ENCODE results near the gene SAP30BP.

Gene SAP30BP

DNA sequence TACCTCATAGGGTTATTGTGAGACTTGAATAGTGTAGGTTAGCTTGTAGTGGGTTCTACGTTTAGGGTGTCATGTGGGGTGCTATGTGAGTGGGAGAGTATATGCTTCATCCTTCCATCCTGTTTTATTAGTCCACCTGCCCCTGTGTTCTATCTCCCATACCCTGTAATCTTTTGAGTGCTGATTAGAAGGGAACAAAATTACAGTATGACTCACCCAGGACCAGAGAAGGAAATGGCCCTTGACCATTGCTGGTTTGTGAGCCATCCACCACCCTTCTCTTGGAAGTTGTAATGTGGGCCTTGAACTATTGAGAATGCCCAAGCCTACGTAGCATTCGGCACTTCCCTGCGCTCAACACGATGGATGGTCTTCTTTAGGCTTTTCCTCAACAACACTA lies 17.1 kb downstream of the SAP30BP start:
- no peak for DNase-seq (ENCODE audit: low read depth in 2 of 3, low spot score in 1 of 3)

GRCh38 chr17:75684924-75685323 lies 17.8 kb downstream of the SAP30BP start:
- DNase-seq (ENCODE audit: low read depth in 2 of 3, low spot score in 1 of 3), result no peak

GRCh38 chr17:75685499-75685898 lies 18.4 kb downstream of the SAP30BP start:
- DNase-seq (ENCODE audit: low read depth in 2 of 3, low spot score in 1 of 3), result no peak

DNA sequence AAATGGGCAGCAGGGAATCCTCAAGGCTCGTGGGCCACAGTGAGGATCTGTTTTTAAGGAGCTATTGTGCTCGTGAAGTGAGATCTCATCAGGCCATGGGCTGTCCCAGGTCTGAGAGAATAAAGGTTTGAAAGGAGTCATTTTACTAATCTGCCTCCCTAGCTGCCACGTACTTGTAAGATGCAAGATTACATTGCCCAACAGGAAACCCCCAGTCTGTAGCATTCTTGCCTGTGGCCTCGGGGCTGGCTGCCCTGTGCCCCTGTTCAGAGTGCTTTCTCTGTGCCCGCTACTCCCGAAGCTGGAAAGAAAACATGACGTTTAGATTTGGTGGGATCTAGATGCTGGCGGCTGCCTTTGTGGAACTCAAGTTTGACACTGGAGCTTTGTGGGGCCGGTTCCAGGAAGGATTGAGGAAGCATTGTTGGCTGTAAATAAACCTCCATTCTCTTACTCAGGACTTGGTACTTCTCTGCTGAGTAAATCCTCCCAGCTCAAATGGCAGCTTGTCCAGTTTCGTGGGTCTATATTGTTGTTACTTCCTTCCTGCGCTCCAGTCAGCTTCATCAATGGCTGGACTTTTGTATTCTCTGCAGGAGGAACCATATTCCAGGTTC lies 21.2 kb downstream of the SAP30BP start:
- no peak for DNase-seq (ENCODE audit: low read depth in 2 of 3, low spot score in 1 of 3)

GRCh38 chr17:75689441-75689873 lies 22.3 kb downstream of the SAP30BP start:
- peak in 2 of 3 donors; percentile 25 to 30 for DNase-seq (ENCODE audit: low read depth in 2 of 3, low spot score in 1 of 3)

DNA sequence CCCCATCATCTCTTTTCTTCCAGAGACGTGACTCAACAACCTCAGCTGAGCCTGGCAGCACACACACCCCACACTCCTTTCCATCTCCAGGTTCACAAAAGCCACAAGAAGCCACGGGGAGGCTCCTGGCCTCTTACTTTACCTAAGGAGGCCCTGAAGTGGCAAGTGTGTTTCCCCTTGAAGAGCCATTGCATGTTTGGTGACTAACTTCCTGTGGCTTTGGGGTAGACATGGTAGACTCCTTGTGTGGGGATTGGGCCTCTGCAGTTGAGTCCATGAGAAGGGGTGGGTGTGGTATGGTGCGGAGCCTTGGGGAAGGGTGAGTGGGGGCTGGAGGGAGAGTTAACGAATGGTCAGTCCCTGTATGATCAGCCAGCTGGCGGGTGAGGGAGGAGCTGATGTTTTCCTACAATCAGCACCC lies 24.2 kb downstream of the SAP30BP start:
- peak in 2 of 3 donors; percentile 36 to 51 for DNase-seq (ENCODE audit: low read depth in 2 of 3, low spot score in 1 of 3)

DNA sequence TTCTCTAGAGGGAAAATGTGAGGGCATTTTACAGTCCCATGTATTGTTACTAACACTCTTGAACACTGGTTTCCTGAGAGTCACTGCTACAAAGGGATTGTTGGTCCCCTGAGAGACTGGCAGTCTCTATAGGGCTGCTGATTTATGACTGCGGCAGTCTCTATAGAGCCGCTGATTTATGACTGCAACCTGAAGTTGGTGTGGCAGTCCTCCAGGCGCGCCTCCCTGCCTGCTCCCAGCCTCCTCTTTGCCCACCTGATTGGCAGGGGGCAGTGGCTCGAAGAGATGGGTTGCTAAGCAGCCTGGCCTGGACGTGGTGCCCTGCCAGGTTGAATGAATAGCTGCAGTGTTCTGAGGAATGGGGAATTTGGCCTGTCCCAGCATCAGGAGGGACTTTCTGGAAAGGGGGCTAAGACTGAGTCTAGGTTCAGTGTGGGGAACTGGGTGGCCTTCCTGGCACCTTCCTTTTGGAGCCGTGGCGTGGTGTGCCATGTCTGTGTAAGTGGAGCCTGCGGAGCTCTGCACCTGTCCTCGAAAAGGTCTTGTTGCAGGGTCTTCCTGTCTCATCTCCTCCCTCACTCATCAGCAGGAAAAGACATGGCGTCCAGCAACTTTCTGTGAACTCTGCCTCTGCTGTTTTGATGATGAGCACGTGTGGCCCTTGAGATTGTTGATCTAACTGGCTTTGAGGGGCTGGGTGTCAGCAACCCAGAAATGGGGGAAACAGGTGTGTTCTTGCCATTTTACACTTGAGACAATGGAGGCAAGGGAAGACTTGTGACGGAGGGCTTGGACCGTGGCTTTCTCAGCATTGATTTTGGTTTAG lies 24.9 kb downstream of the SAP30BP start:
- DNase-seq (ENCODE audit: low read depth in 2 of 3, low spot score in 1 of 3), result no peak

- no peak for DNase-seq (ENCODE audit: low read depth in 2 of 3, low spot score in 1 of 3)
These were observed 25.8 kb downstream of the SAP30BP start for GRCh38 chr17:75692976-75693375.

DNA sequence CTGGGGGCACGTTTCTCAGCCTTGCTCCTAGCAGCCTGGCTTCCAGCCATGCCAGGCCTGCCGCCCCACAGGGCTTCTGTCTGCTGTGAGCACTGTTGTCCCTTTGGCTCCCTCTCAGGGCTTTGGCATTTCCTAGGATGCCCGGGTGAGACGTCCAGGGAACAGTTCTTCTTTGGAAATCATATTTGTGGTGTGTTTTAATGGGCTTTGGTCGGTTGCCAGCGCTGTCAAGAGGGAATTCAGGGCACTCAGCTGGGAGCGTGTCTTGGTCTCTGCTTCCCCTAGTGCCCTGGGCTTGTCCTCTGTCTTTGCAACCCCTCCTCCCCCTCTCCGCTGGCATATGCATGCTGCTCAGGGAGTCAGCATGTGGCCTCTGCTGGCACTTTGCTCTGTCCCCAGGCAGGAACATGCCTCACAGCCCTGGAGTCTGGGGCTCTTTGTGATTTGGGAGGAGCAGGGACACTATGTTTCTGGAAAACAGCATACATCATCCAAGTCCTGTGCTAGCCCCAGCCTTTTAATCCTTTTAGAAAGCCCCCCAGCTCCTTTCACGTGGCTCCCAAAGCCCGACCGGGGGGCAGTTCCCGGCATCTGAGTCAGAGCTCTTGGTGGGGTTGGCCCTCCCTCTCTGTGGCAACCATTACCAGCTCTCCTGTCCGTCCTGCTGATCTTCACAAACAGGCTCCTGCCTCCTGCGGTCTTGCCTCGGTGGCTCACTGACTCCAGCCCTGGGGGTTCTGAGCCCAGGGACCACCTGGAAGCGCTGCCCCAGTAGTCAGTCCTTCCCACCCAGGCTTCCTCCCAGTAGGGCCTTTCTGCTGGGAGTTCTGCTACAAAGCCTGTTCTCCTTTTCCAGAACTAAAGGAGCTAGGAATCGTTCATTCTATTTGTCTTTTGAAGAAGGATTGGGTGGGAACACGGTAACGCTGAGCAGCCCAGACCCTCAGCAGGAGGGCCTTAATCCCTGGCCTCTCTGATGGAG lies 26.7 kb downstream of the SAP30BP start:
- DNase-seq (ENCODE audit: low read depth in 2 of 3, low spot score in 1 of 3), result no peak

- no peak for DNase-seq (ENCODE audit: low read depth in 2 of 3, low spot score in 1 of 3)
These were observed 27.4 kb downstream of the SAP30BP start for GRCh38 chr17:75694536-75694935.

DNA sequence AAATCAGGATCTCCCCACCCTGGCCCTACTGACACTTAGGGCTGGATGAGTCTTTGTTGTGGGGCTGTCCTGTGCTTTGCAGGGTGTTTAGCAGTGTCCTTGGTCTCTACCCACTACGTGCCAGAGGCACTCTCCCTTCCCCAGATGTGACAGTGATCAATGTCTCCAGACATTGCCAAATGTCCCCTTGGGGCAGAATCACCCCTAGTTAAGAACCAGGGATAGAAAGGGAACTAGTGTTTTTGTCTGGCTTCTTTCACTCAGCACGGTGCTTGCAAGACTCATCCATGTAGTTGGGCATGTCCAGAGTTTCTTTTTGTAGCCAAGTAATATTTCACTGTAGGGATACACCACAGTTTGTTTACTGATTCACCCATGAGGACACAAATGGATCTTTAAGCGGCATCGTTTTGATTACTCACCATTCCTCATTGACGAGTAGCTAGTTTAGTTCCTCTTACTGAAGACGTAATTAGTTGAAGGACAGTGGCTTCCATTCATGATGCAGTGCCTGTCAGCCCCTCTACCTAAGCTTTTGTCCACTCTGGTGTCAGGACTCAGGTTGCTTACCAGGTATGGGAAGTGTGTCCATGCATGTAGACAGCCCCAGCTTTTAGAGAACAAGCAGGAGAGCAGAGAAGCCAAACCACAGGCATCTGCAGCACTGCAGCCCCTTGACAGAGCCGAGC lies 28.1 kb downstream of the SAP30BP start:
- no peak for DNase-seq (ENCODE audit: low read depth in 2 of 3, low spot score in 1 of 3)

DNA sequence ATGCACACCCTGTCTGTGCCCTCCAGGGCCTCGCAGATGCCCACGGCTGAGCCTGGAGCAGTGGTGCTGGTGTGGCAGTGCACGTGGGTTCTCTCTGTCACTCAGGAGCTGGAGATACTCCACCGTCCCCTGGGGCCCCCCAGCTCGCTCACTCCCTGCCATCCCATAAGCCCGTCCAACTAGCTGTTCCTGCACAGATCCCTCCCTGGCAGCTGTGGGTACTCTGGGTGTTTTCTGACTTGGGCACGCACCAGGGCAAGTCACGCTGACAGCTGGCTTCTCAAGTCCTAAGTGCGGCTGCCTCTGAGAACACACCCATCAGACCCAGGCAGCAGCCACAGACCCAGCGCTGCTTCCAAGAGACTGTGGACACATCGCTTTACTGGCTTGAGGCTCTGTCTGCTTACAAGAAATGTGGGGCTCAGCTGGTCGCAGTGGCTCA lies 28.7 kb downstream of the SAP30BP start:
- no peak for DNase-seq (ENCODE audit: low read depth in 2 of 3, low spot score in 1 of 3)

GRCh38 chr17:75697651-75698291 lies 30.6 kb downstream of the SAP30BP start:
- no peak for DNase-seq (ENCODE audit: low read depth in 2 of 3, low spot score in 1 of 3)

DNA sequence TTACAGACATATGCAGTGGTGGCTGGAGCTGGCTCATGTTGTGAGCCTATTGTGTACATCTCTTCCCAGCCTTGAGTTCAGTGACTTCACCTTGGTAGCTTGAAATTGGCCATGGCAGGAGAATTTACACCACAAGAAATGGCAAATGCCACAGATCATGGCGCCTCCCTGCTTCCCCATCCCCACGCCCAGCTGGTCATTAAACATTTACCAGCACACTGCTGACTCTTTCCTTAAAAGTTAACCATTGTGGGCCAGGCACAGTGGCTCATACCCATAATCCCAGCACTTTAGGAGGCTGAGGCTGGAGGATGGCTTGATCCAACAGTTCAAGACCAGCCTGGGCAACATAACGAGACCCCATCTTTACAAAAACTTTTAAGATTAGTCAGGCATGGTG lies 31.5 kb downstream of the SAP30BP start:
- no peak for DNase-seq (ENCODE audit: low read depth in 2 of 3, low spot score in 1 of 3)

DNA sequence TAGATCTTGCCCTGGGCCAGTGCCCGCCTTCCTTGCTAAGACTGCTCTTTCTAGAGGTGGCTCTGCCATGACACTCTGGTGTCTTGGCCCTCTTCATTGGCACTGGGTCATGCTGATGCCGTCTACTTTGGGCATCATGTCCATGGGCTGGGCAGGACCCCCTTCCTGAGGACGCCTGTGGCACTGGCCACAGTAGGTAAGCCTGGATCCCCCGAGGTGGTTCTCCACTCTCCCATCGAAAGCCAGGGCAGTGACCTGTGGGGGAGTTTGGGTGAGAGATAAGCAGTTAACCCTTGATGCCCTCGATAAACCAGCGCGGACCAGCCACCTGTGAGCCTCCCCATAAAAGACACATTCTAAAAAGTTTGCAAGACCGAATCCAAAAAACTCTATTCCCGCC lies 34.1 kb downstream of the SAP30BP start:
- DNase-seq (ENCODE audit: low read depth in 2 of 3, low spot score in 1 of 3), result no peak

DNA sequence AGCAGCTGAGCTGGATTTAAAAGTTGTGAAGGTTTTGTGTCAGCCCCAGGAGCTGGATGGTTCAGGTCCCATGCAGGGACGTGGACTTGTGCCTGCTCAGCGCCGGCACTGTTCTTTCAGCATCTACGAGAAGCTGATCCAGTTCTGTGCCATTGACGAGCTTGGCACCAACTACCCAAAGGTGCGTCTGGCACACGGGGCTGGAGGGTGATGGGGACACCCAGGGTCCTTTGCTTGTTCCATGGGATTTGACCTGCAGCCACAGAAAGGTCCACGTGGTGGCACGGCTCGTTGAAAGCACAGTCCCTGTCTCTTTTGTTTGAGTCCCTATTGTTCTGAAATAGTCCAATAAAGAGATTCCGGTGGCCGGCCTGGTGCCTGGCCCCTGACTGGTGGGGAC lies 36.1 kb downstream of the SAP30BP start:
- no peak for DNase-seq (ENCODE audit: low read depth in 2 of 3, low spot score in 1 of 3)

DNA sequence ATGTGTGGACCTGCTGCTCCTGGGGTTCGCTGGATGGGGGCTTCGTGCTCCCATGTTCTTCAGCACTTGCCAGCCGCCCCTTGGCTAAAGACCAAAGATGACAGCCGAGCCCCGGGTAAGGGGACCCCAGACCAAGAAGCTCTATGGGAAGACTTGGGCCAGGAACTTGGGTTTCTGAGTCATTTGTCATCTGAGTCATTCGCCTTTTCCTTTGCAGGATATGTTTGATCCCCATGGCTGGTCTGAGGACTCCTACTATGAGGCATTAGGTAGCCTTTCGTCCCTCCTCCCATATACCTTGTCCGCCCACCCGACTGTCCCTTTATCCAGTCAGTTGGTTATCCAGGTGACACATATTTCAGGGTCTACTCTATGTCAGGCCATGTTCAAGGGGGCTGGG lies 36.5 kb downstream of the SAP30BP start:
- DNase-seq (ENCODE audit: low read depth in 2 of 3, low spot score in 1 of 3), result no peak

GRCh38 chr17:75704963-75705875 lies 38.1 kb downstream of the SAP30BP start:
- no peak for DNase-seq (ENCODE audit: low read depth in 2 of 3, low spot score in 1 of 3)

DNA sequence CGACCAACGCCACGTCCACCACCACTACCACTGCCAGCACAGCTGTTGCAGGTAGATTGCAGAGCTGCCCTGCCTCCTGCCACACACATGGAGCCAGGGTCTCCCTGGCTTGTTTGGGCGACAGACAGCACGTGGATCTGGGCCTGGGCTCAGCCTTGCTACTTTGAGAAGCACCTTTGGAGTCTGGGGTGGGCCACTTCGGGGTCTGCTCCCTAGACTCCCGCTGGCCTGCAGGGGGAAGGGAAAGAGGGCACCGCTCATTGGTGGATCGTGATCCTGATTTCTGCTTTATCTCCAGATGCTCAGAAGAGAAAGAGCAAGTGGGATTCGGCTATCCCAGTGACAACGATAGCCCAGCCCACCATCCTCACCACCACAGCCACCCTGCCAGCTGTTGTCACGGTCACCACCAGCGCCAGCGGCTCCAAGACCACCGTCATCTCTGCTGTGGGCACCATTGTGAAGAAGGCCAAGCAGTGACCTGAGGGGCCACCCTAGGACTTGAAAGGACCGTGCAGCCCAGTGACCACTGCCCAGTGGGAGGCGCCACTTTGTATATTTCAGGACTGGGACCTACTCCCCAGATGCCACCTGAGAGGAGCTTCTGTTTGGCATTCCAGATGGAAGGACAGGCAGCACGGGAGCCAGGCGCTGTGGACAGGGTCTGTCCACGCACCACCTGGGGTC lies 39.0 kb downstream of the SAP30BP start:
- DNase-seq (ENCODE audit: low read depth in 2 of 3, low spot score in 1 of 3), result no peak

All from stimulated activated CD4-positive, alpha-beta T cell treated with anti-CD3 and anti-CD28 coated beads, Interleukin-12 subunit alpha, Interleukin-12 subunit beta, amount 100 ng/mL, for 48 hours (primary cell).